Measurements from ENCODE around the gene CHIT1.
"Not testable (repeated sequence)": the region's sequence is repeated elsewhere in the genome, so short reads cannot be mapped to it uniquely, and the experiment has no call there.

DNA sequence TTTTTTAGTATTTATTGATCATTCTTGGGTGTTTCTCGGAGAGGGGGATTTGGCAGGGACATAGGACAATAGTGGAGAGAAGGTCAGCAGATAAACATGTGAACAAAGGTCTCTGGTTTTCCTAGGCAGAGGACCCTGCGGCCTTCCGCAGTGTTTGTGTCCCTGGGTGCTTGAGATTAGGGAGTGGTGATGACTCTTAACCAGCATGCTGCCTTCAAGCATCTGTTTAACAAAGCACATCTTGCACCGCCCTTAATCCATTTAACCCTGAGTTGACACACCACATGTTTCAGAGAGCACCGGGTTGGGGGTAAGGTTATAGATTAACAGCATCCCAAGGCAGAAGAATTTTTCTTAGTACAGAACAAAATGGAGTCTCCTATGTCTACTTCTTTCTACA lies 36.7 kb upstream of the CHIT1 start:
- TF ChIP-seq, protein P1, sequence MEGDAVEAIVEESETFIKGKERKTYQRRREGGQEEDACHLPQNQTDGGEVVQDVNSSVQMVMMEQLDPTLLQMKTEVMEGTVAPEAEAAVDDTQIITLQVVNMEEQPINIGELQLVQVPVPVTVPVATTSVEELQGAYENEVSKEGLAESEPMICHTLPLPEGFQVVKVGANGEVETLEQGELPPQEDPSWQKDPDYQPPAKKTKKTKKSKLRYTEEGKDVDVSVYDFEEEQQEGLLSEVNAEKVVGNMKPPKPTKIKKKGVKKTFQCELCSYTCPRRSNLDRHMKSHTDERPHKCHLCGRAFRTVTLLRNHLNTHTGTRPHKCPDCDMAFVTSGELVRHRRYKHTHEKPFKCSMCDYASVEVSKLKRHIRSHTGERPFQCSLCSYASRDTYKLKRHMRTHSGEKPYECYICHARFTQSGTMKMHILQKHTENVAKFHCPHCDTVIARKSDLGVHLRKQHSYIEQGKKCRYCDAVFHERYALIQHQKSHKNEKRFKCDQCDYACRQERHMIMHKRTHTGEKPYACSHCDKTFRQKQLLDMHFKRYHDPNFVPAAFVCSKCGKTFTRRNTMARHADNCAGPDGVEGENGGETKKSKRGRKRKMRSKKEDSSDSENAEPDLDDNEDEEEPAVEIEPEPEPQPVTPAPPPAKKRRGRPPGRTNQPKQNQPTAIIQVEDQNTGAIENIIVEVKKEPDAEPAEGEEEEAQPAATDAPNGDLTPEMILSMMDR (IDR thresholded peaks at IDR 0.05), result not testable (repeated sequence)
- not testable (repeated sequence) for TF ChIP-seq POLR2A (IDR thresholded peaks at IDR 0.05)
